Muscle of back (tissue), 11 donors: ENCODE data around the gene POLR2A. TPM values are rescaled to one million over a fixed set of nuclear protein-coding genes. Genes with fewer than 3 reads are reported as not detected.
"Not testable (repeated sequence)": the region's sequence is repeated elsewhere in the genome, so short reads cannot be mapped to it uniquely, and the experiment has no call there.

Experiments
- DNase-seq, 3 donors: peaks; one replicate each; pipeline versions ENCODE4 v3.0.0 to v3.0.0-alpha.2; 2013
- polyA plus RNA-seq, 10 donors: library from polyadenylated mRNA; unstranded; fragments of 120-200 nt; gene quantifications; one replicate each; pipeline ENCODE4 v1.2.1, GENCODE V29; 2013; ENCODE audit not compliant: insufficient read length in 10 of 10

POLR2A gene
- polyA plus RNA-seq, 10 donors: 50.2 to 72.7 (median 58.4) TPM

DNA sequence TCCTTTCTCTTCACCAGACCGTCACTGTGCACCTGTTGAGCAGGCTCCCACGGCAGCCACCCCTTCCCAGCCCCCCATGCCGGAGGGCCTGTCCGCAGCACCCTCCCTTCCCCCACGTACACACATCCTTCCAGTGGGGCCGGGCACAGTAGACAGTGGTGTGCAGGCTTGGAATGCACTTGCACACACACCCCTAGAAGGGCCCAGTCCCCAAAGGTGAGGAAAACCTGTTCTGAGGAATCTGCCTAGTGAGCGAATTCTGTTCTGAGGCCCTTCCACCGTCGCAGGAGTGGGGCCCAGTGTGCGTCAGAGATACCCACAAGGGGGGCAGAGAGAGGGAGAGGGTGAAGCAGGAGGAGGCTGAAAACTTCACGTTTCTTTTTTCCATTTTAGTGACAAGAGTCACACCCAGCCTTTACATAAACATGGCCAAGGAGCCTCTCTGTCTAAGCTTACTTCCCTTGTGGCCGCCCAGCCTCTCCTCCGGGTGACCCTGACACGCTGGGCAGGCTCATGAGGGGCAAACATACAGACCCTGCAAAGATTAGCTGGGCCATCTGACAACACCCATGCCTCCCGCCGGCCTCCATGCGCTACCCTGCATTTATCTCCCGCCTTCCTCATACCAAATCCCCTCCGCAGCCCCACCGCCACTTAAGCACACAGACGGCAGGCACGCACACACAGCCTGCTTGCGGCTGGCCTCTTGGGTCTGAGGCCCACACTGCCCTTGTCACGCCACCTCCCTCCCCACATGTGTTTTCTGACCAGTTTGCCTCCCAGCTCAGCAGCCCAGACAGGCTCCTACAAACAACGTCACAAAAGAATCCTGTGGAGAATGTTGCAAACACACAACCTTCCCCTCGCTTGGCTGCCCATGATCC, 6.5 kb upstream of the POLR2A start:
- DNase-seq: peak in 1 of 3 donors; percentile 72

DNA sequence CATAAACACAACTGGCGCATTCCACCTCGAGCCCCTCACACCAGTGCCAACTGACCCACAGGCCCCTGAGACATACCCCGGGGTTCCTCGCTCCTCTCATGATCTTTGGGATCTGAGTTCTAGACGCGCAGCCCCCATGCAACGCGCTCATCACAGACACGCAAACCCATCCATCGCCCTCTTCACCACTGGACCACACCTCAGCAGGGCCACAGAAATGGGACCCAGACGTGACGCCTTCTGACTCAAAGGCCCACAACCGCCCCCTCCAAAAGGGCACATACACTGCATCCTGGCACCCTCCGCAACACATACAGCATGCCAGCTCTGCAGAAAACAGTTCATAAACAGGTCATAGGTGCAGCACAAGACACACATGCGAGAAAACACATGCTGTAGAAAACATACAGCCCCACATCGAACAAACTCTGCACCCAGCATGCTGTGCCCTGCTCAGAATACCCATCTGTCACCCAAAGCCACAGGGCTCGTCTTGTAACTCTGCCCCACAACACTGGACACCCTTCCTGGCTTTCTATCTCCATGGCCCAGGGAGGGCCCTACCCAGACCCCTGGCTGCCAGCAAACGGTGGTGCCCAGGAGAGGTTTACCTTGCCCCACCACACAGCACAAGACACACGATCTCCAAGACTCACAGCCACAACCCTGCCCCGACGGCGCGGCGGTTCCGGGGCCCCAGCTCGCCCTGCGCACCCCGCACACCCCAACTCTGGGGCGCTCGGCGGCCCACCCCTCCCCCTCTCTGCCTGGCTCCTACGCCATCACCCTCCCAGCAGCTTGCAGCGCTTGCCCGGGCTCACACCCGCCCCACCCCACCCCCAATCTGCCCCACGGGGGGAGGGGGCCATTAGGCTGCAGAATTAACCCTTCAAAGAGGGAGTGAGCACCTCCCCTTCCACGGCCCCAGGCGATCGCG, 5.6 kb upstream of the POLR2A start:
- DNase-seq: peak in 2 of 3 donors; percentile 56 to 62

DNA sequence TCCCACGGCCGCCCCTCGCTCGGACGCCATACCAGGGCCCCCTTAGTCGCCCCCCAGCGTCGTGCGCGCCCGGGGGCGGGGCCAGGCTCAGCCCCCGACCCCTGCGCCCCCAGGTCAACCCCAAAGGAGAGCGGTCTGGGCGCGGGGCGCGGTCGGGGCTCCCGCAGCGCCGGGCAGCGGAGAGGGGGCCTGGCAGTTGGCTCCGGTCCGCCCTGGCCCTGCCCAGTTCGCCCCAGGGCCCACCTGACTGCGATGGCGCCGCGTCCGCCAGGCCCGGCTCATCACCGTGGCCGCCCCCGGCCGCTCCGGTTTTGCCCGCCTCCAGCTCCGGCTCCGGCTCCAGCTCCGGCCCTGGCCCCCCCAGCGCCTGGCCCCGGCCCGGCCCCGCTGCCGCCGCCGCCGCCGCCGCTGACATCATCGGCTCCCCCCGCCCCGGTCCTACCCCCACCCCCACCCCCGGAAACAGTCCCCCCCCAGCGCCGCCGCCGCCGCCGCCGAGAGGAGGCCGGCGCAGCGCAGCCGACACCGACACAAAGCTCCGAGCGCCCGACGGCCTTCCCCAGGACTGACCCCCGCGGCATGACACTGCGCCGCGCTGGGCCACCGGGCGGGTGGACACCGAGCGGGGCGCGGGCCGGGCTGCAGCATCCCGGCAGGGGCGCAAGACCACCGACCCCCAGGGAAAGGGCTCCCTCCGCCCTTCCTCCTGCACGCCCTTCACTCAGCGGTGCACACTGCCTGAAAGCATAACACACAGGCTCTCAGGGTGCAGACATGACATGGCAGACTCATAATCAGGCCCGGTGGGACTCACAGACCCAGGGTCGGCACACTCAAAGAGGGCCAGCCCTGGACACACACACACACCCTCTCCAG, 4.7 kb upstream of the POLR2A start, which contains the start of gene ZBTB4:
Gene ZBTB4, minus strand, starts transcription at position 419 of the 876 bp plus-strand sequence. CDS start 12,830 bp downstream, outside the sequence.
- peak in 2 of 3 donors; percentile 51 to 83 for DNase-seq

DNA sequence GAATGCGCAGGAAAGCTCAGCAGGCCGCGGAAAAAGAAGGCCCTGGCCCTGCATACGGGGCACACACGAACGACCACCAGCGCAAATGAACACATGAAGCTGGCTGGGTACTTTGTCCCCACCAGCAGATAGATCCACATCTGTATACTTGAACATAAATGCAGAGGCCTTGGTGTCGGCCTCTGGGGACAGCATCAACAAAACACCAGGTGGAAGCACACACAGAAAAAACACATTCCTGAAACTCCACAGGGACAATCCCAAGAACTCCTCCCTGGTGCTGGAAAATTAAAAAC, 4.1 kb upstream of the POLR2A start:
- no peak for DNase-seq

DNA sequence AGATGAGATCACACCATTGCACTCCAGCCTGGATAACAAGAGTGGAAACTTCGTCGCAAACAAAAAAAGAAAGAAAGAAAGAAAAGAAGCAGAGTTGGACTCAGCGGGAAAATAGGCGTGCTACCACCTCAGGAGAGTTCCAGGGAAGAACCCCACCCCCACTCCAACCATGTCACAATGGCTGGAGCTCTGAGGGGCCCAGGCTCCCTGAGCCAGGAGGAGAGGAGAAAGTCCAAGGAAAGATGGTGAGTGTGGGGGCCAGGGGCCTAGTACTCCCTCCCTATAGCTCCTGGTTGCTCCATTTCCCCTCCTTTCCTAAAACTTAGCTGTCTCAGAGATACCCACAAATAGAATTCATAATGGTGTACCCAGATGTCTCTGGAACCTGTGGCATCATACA, 2.9 kb upstream of the POLR2A start, which contains the start of gene SLC35G6:
Gene SLC35G6, plus strand, starts transcription at position 172 of the 400 bp plus-strand sequence. Its CDS starts 71 bp downstream, at position 243.
- DNase-seq: not testable (repeated sequence)

DNA sequence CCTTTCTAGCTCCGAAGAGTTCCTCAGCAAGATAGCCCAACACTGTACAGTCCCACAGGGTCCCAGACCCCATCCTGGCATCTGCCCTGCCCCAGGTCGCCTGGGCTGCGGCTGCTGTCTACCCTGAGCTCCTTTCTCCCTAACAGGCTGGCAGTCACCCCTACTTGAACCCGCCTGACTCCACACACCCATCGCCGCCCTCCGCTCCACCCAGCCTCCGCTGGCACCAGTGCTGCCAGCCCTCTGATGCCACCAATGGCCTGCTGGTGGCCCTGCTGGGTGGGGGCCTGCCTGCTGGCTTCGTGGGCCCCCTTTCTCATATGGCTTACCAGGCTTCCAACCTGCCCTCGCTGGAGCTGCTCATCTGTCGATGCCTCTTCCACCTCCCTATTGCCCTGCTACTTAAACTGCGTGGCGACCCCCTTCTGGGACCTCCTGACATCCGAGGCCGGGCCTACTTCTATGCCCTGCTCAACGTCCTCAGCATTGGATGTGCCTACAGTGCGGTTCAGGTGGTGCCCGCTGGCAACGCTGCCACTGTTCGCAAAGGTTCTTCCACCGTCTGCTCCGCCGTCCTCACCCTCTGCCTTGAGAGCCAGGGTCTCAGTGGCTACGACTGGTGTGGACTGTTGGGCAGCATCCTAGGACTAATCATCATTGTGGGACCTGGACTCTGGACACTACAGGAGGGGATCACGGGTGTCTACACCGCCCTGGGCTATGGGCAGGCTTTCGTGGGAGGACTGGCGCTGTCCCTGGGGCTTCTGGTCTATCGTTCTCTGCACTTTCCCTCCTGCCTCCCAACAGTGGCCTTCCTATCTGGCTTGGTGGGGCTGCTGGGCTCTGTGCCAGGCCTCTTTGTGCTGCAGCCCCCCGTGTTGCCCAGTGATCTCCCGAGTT, 2.1 kb upstream of the POLR2A start:
- not testable (repeated sequence) for DNase-seq

DNA sequence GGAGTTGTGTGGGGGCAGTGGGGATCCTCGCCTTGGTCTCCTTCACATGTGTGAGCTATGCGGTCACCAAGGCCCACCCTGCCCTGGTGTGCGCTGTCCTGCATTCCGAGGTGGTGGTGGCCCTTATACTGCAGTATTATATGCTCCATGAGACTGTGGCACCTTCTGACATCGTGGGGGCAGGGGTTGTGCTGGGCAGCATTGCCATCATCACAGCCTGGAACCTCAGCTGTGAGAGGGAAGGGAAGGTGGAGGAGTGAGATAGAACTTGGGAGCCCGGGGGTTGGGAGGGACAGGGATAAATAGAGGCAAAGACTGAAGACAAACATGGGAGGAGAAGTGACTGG, 1.5 kb upstream of the POLR2A start:
- DNase-seq: not testable (repeated sequence)

DNA sequence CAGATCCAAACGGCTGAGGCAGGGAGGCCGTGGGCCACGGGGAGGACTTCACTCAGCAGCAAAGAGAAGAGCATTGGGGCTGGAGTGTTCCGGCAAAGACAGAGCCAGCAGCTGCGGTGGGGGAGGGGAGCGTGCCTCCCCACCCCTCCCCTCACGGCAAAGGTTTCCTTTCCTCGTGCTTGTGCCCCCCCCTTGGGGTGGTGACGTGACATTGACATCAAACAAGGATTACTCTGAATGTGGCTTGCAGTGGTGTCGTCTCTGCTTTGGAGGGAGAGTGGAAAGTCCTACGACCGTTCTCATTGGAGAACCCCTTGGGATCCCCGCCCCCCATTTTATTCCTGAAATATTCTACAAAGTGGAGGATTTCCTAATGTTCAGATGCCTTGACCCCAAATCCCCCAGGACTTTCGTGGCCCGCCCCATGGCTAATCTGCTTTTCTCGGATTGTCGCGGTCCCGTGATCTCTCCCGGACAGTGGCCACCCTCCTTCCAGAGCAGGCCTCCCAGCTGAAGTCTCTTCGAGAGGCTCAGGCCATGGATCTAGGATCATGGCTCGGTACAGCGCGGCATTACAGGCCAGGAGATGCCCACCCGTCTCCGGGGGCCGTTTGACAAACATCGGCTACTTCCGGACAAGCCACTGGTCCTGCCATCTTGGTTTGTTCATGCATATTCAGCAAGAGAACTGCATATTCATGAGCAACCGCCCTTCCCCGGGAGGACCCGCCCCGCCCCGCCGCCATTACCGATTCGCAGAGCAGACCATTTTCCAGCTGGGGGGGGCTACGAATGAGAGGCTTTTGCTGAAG, 705 bp upstream of the POLR2A start:
- DNase-seq: peak; percentile 93 to 96 (median 95)

DNA sequence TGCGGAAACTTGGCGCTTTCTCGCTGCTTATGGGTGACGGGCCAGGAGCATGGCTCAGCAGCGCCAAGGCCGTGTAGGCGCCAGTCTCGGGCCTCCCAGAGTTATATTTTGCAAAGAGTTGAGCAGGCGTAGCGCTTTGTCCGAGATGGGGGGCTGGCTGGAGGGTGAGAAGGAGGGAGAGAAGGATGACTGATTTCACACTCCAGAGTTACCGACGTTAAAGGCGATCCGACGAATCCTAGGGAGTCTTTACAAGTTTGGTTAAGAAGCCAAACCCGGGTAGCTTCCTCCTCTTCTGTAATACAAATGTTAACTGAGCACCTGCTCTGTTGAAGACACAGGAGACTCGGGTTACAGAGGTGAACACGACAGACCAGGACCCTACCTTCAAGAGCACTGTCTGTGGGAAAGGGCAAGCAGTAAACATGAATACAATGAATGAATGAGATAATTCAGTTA, 782 bp downstream of the POLR2A start:
- DNase-seq: no peak

DNA sequence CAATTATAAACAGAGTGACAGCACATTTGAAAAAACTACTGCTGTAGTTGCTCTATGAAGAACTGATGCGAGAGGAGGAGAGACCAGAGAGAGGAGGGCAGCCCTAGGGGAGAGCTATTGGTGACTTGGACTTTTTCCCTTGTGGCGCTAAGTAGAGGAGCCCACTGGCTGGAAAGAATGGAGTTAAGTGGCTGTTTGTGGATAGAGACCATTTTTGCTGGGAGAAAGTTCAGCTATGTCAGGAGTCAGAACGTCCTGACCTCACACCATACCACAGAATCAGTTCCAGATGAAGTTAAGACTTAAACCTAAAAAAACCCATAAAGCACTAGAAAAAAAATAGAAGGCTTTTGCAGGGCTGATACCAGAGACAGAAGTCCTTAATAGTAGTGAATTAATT, 2.0 kb downstream of the POLR2A start:
- peak in 1 of 3 donors; percentile 32 for DNase-seq

DNA sequence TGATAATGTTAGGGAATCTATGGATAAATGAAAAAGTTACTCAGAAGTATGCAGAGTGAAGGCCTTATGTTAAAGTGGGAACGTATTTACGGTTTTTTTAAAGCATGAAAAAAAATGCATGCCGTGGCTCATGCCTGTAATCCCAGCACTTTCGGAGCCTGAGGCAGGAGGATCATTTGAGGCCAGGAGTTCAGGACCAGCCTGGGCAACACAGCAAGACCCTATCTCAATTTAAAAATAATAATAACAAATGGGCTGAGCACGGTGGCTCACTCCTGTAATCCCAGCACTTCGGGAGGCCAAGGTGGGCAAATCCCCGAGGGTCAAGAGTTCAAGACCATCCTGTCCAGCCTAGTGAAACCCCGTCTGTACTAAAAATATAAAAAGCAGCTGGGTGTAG, 6.0 kb downstream of the POLR2A start:
- DNase-seq: no peak

DNA sequence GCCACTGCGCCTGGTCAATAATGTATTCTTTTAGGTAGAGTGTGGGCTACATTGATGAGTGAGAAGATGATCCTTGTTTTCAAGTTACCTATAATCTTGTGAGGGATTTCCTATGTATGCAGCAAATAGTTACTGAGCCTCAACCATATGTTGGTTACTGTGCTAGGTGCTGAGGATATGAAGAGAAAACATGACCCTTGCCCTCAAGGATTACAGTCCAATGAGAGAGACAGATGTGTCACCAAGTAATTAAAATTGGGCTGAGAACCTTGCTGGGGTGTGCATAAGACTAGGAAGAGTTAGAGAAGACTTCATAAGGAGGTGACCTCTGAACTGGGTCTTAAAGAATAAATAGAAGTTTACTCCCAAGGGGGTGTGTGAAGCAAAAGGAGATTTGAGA, 7.4 kb downstream of the POLR2A start:
- no peak for DNase-seq

DNA sequence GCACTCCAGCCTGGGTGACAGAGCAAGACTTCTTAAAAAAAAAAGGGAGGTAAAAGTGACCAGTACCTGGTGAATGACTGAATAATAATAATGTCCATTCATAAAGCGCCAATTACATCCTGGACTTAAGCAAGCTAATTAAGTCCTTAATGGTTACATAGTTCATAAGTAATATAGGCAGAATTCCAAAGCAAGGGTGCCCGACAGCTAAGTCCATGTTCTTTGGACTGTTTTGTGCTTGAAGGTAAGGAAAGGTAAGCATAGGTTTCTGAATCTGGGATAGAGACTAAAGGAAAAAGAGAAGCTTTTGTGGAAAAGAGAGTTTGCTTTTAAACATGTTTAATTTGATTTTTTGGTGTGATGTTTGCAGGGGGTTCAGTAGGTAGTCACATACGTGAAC, 9.8 kb downstream of the POLR2A start:
- no peak for DNase-seq

DNA sequence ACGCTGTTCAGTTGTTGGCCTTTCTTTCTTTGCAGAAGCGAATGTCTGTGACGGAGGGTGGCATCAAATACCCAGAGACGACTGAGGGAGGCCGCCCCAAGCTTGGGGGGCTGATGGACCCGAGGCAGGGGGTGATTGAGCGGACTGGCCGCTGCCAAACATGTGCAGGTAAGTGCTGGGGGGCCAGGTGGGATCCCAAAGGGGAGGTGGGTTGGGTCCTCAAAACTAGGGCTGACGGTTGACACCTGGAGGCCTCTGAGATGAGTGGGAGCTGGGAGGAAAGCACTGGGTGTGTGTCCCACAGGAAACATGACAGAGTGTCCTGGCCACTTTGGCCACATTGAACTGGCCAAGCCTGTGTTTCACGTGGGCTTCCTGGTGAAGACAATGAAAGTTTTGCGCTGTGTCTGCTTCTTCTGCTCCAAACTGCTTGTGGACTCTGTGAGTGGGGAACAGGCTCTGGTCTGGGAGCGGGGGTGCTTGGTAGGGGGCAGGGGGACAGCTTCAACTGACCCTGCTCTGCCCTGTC, 11.8 kb downstream of the POLR2A start:
- DNase-seq: no peak

DNA sequence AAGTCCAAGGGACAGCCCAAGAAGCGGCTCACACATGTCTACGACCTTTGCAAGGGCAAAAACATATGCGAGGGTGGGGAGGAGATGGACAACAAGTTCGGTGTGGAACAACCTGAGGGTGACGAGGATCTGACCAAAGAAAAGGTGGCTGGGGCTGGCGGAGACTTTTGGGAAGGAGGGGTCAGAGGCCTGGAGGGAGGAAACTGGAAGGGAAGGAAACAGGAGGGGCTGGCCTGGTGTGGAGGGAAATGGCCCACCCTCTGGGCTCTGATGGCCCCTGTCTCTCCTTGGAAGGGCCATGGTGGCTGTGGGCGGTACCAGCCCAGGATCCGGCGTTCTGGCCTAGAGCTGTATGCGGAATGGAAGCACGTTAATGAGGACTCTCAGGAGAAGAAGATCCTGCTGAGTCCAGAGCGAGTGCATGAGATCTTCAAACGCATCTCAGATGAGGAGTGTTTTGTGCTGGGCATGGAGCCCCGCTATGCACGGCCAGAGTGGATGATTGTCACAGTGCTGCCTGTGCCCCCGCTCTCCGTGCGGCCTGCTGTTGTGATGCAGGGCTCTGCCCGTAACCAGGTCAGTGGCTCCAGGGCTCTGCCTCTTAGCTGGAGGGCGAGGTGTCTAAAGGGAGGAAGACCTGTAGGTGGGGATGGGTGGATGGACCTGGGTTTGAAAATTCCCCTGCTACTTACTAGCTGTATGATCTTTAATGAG, 12.5 kb downstream of the POLR2A start:
- no peak for DNase-seq

DNA sequence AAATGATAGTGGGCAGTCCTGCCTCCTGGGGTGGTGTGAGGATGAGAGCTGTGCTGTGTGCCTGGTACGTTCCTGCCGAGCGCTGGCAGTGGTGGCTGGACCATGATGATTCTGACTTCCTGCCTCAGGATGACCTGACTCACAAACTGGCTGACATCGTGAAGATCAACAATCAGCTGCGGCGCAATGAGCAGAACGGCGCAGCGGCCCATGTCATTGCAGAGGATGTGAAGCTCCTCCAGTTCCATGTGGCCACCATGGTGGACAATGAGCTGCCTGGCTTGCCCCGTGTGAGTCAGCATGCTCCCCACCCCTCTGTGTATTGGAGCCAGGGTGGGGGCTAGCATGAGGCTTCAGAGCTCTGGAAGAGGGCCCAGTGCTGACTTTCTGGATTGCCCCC, 13.1 kb downstream of the POLR2A start:
- no peak for DNase-seq

DNA sequence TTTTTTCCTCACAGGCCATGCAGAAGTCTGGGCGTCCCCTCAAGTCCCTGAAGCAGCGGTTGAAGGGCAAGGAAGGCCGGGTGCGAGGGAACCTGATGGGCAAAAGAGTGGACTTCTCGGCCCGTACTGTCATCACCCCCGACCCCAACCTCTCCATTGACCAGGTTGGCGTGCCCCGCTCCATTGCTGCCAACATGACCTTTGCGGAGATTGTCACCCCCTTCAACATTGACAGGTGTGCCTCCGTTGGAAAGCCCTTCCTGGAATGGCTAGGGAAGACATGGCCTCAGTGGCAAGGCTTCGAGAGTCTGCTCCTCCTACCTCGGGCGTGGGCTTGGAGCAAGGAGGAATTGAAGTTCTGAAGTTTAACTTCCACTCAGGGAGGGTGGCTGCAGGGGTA, 13.5 kb downstream of the POLR2A start:
- no peak for DNase-seq

DNA sequence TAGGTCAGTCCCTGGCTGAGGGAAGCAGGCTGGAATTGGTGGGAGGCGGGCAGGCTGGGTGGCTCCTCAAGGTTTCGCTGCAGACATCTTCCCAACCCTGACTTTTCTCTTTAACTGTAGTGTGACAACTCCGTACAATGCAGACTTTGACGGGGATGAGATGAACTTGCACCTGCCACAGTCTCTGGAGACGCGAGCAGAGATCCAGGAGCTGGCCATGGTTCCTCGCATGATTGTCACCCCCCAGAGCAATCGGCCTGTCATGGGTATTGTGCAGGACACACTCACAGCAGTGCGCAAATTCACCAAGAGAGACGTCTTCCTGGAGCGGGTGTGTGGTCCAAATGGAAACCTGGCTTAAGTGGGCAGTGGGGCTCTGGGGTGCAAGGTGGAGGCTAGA, 15.0 kb downstream of the POLR2A start:
- no peak for DNase-seq

DNA sequence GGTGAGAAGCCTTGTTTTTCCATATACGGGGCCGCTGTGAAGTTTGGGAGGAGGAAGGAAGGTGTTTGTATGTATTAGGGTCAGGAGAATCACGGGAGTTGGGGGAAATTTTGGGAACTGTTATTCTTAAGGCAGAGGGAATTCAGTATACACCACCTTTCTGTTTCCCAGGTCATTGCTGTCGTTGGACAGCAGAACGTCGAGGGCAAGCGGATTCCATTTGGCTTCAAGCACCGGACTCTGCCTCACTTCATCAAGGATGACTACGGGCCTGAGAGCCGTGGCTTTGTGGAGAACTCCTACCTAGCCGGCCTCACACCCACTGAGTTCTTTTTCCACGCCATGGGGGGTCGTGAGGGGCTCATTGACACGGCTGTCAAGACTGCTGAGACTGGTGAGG, 17.6 kb downstream of the POLR2A start:
- no peak for DNase-seq
